NCI-H1105 (cell line): ENCODE measurements around the gene DAPK2.

Experiments used
- DNase-seq: peaks from one replicate; lab custom pipeline; 2025; lab: John Stamatoyannopoulos, UW

The DAPK2 gene

GRCh38 chr15:63996794-63997357, 49.4 kb downstream of the DAPK2 start:
- DNase-seq: no peak

- DNase-seq: no peak
These were observed 50.5 kb downstream of the DAPK2 start for GRCh38 chr15:63995789-63996188.

GRCh38 chr15:63994073-63994600, 52.1 kb downstream of the DAPK2 start:
- DNase-seq: no peak

- DNase-seq: no peak
These were observed 54.0 kb downstream of the DAPK2 start for GRCh38 chr15:63992300-63992699.

GRCh38 chr15:63991706-63992105, 54.6 kb downstream of the DAPK2 start:
- no peak for DNase-seq

GRCh38 chr15:63990454-63990853, 55.8 kb downstream of the DAPK2 start:
- no peak for DNase-seq

GRCh38 chr15:63987796-63988378, 58.4 kb downstream of the DAPK2 start:
- no peak for DNase-seq

GRCh38 chr15:63986751-63987341, 59.4 kb downstream of the DAPK2 start:
- no peak for DNase-seq

GRCh38 chr15:63986185-63986680, 60.1 kb downstream of the DAPK2 start:
- no peak for DNase-seq

GRCh38 chr15:63985221-63986184, 60.8 kb downstream of the DAPK2 start:
- no peak for DNase-seq

GRCh38 chr15:63984331-63984730, 62.0 kb downstream of the DAPK2 start:
- DNase-seq: no peak

GRCh38 chr15:63983061-63983711, 63.1 kb downstream of the DAPK2 start:
- DNase-seq: no peak

GRCh38 chr15:63982381-63982854, 63.9 kb downstream of the DAPK2 start:
- no peak for DNase-seq

- no peak for DNase-seq
These were observed 64.5 kb downstream of the DAPK2 start for GRCh38 chr15:63981596-63982320.

- no peak for DNase-seq
These were observed 67.0 kb downstream of the DAPK2 start for GRCh38 chr15:63979262-63979793.

GRCh38 chr15:63978511-63979261, 67.6 kb downstream of the DAPK2 start:
- no peak for DNase-seq

GRCh38 chr15:63977119-63977518, 69.2 kb downstream of the DAPK2 start:
- no peak for DNase-seq

GRCh38 chr15:63974021-63974420, 72.3 kb downstream of the DAPK2 start:
- no peak for DNase-seq

GRCh38 chr15:63973212-63974009, 72.9 kb downstream of the DAPK2 start:
- no peak for DNase-seq
